Fibroblast of peridontal ligament (primary cell): ENCODE measurements around the gene ZNF350.
"Not testable (repeated sequence)": the region's sequence is repeated elsewhere in the genome, so short reads cannot be mapped to it uniquely, and the experiment has no call there.

Experiments used
- DNase-seq: peaks from one replicate; pipeline ENCODE4 v3.0.0-alpha.2; 2010; ENCODE audit errors: extremely low read depth

The ZNF350 gene

DNA sequence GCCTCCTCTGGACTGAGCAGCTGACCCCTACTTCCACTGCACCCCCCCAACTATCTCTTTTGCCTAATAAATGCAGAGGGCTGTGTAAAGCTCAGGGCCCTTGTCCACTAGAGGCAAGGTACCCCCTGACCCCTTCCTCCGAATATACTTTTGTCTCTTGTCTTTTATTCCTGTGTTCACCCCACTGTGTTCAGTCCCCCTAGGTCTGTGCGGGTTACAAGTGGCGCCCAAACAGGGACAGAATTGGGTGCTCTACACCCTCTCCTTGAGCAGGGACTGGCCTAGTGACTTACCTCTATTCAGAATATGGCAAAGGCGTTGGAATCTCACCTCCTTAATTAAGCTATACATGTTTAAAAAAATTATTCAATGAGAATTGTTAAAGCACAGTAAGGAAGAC, 15.0 kb downstream of the ZNF350 start:
- DNase-seq, result peak; percentile 13

DNA sequence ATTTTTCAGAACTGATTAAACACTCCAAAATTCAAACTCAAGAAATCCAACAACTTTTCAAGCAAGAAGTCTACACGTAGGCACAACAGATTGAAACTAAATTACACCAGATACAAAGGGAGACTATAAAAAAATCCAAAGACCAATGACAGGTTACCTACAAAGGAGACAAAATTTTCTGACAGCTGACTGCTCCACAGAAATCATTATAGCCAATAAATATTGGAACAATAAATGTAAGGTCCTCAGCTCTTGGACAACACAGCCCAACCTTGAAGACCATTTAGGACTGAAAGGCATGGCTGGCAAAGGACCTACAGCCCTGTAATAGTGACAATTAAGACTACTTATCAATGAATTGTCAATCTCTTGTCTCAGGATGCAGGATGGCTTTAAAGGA, 15.9 kb downstream of the ZNF350 start:
- no peak for DNase-seq

DNA sequence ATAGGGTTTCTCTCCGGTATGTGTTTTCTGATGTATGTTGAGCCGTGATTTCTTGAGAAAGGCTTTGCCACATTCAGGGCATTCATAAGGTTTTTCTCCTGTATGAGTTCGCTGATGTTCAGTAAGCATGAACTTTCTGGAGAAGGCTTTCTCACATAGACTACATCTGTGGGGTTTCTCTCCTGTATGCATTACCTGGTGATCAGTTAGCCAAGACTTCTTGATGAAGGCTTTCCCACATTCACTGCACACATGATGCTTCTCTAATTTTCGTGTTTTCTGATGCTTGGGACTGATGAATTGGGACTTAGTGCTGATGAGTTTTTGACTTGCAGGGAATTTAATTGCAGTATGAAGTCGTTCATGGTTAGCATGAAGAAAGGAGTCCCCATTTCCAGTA, 21.1 kb downstream of the ZNF350 start:
- DNase-seq, result no peak

GRCh38 chr19:51960621-51961233, 25.9 kb downstream of the ZNF350 start:
- DNase-seq, result not testable (repeated sequence)

- DNase-seq, result no peak
These were observed 26.8 kb downstream of the ZNF350 start for GRCh38 chr19:51959791-51960190.

DNA sequence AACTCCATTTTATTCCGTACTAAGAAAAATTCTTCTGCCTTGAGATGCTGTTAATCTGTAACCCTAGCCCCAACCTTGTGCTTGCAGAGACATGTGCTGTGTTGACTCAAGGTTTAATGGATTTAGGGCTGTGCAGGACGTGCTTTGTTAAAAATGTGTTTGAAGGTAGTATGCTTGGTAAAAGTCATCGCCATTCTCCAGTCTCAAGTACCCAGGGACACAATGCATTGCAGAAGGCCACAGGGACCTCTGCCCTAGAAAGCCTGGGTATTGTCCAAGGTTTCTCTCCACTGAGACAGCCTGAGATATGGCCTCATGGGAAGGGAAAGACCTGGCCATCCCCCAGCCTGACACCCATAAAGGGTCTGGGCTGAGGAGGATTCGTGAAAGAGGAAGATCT, 28.8 kb downstream of the ZNF350 start:
- DNase-seq, result not testable (repeated sequence)

GRCh38 chr19:51948975-51949374, 37.7 kb downstream of the ZNF350 start:
- peak; percentile 72 for DNase-seq

DNA sequence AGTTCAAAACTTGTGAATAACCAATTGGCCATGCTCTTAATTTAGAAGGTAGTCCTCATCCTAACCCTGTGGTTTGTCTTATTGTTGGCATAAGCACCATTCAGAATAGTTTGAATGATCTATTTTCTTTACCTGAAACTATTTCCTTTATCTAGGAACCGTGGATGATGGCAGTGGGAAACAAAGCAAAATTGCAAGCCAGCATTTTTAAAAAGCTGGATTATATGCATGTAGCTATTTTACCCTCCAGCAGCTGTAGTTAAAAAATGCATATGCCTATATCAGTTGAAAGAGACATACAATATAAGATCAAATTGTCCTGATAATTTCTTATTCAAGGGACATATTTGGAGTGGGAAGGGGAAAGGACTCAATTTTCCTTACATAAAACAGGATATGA, 40.0 kb downstream of the ZNF350 start:
- no peak for DNase-seq

- peak; percentile 4 for DNase-seq
These were observed 41.7 kb downstream of the ZNF350 start for GRCh38 chr19:51944798-51945552.

DNA sequence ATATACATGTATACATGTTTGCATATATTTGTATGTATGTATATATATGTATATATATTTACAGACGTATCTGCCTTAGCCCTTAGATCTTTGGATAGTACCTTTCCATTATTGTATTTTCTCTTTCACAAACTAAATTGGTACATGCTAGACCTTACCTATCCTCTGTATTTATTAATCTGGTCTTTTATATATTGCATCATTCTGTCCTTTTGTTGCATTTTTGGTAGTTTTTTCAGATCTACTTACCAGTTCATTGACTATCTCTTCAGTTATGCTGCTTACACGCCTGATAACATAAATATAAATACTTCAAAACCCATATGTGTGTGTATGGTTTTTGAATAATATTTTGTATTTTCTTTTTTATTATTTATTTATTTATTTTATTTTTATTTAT, 47.7 kb downstream of the ZNF350 start:
- DNase-seq, result no peak

GRCh38 chr19:51931921-51932320, 54.7 kb downstream of the ZNF350 start:
- DNase-seq, result no peak

DNA sequence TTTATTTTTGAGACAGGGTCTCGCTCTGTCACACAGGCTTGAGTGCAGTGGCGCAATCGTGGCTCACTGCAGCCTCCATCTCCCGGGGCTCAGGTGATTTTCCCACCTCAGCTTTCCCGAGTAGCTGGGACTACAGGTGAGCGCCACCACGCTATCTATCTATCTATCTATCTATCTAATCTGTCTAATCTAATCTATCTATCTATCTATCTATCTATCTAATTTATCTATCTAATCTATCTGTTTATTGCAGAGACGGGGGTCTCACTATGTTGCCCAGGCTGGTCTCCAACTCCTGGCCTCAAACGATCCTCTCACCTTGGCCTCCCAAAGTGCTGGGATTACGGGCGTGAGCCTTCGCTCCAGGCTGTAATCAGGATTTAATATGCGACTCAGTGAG, 58.8 kb downstream of the ZNF350 start:
- DNase-seq, result no peak

- peak; percentile 93 for DNase-seq
These were observed 59.6 kb downstream of the ZNF350 start, which contains the start of gene ZNF613 for GRCh38 chr19:51926784-51927741. ZNF613 (plus strand) TSS chr19:51927472; CDS start chr19:51936221, 8,749 bp downstream.

DNA sequence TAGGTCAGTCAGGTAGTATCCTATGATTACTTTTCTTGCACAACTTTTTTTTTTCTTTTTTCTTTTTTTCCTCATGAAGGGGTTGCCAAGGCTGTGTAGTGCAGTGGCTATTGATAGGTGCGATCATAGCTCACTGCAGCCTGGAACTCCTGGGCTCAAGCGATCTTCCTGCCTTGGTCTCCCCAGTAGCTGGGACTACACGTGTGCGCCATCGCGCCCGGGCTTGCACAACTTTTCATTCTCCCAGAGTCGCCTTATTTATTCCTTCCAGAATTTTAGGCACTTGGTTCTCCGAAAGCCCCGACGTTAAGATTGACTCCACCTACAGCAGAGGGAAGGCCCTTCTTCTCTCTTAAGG, 60.2 kb downstream of the ZNF350 start:
- no peak for DNase-seq

DNA sequence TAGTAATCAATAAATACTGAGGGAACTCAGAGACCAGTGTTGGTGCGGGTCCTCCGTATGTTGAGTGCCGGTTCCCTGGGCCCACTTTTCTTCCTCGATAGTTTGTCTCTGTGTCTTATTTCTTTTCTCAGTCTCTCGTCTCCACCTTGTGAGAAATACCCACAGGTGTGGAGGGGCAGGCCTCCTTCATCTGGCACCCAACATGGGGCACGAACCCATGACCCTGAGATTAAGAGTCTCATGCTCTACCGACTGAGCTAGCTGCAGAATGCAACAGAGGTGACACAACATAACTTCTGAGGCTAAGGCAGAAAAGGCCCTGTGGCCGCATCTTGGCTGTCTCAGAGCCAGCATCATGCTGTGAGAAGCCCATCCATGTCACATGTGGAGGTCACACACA, 64.7 kb downstream of the ZNF350 start:
- no peak for DNase-seq

- DNase-seq, result no peak
These were observed 67.0 kb downstream of the ZNF350 start for GRCh38 chr19:51919606-51920005.

DNA sequence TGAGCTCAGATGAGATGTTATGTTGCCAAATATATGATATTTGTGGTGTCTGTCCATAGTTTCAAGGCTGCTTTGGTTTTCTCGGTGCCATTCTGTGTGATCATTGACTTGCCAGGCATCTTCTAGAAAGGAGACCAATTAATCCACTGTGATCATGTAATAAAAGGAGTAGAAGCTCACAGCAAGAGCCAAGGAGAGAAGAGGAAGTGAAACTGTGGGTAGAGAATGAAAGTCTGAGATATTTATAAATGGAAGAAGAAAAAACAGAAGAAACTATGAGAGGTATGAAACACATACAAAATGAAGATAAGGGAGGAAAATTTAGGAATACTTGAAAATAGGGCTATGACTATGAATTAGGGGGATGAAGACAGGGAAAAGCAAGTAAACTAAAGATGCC, 70.5 kb downstream of the ZNF350 start:
- DNase-seq, result no peak

- DNase-seq, result no peak
These were observed 71.2 kb downstream of the ZNF350 start for GRCh38 chr19:51915324-51915867.
